Measurements from ENCODE around the gene GREM2. TPM values are rescaled to one million over a fixed set of nuclear protein-coding genes. Genes with fewer than 3 reads are reported as not detected.
A peak's percentile ranks its signal among the peaks of the same experiment; 100 is the strongest.

Gene GREM2
- total RNA-seq, 2 donors from 2014 or later = 7.8 to 10.9 TPM

- H3K9me3 Mint-ChIP-seq = no peaks in the 10 kb centered on the region
- no peak overlapping the region for H3K9ac ChIP-seq (ENCODE audit: extremely low read depth, low read length, poor library complexity, severe bottlenecking)
- peaks cover 32% of the 10 kb centered on the region for H3K36me3 ChIP-seq (ENCODE audit: control insufficient read depth, insufficient read depth, low read length)
- H3K36me3 Mint-ChIP-seq (ENCODE audit: low read depth) = peaks cover 12% of the 10 kb centered on the region
- 95 to 98% methylated on average over 4 to 7 of the region's 7 CpGs for WGBS, 2 experiments (ENCODE audit: insufficient coverage in 1 of 2, insufficient read length in 1 of 2)
- H3K4me1 ChIP-seq (ENCODE audit: control insufficient read depth, insufficient read depth, low read length) = no peaks in the 10 kb centered on the region
- H3K27me3 ChIP-seq (ENCODE audit: control insufficient read depth, insufficient read depth, low read length, poor library complexity, severe bottlenecking) = no peaks in the 10 kb centered on the region
- H3K9me3 ChIP-seq (ENCODE audit: control insufficient read depth, low read length) = peaks cover 6% of the 10 kb centered on the region
- no peaks in the 10 kb centered on the region for H3K27me3 Mint-ChIP-seq (ENCODE audit: insufficient read depth)
- peak overlapping the region; percentile 8 for H3K27ac Mint-ChIP-seq
- H3K4me1 Mint-ChIP-seq = peaks cover 10% of the 10 kb centered on the region
- no peak for DNase-seq
- no peak for TF ChIP-seq CTCF (conservative IDR thresholded peaks at IDR 0.05)
- H3K4me3 ChIP-seq (ENCODE audit: low read length) = no peak overlapping the region
- H3K4me3 Mint-ChIP-seq = no peak overlapping the region
- H3K27ac ChIP-seq (ENCODE audit: low read depth, low read length) = no peak overlapping the region
Observed at GRCh38 chr1:240496356-240496755, 115.6 kb downstream of the GREM2 start.

GRCh38 chr1:240495601-240496000, 116.4 kb downstream of the GREM2 start:
- Histone ChIP-seq H3K4me3 (ENCODE audit: low read length) (no peak overlapping the region), H3K9ac (ENCODE audit: extremely low read depth, low read length, poor library complexity, severe bottlenecking) (no peak overlapping the region), H3K36me3 (ENCODE audit: control insufficient read depth, insufficient read depth, low read length) (peaks cover 31% of the 10 kb centered on the region), H3K9me3 (ENCODE audit: control insufficient read depth, low read length) (peaks cover 2% of the 10 kb centered on the region), H3K4me1 (ENCODE audit: control insufficient read depth, insufficient read depth, low read length) (no peaks in the 10 kb centered on the region), H3K27ac (ENCODE audit: low read depth, low read length) (no peak overlapping the region), H3K27me3 (ENCODE audit: control insufficient read depth, insufficient read depth, low read length, poor library complexity, severe bottlenecking) (no peaks in the 10 kb centered on the region)
- no peak overlapping the region for H3K4me3 Mint-ChIP-seq
- no peak overlapping the region for H3K27ac Mint-ChIP-seq
- TF ChIP-seq CTCF (conservative IDR thresholded peaks at IDR 0.05) = no peak
- 92 to 100% methylated on average over 1 to 4 of the region's 4 CpGs for WGBS, 2 experiments (ENCODE audit: insufficient coverage in 1 of 2, insufficient read length in 1 of 2)
- H3K27me3 Mint-ChIP-seq (ENCODE audit: insufficient read depth) = no peaks in the 10 kb centered on the region
- DNase-seq = no peak
- peaks cover 16% of the 10 kb centered on the region for H3K36me3 Mint-ChIP-seq (ENCODE audit: low read depth)
- H3K9me3 Mint-ChIP-seq = no peaks in the 10 kb centered on the region
- peaks cover 18% of the 10 kb centered on the region for H3K4me1 Mint-ChIP-seq

- 94 to 99% methylated on average over 18 to 52 of the region's 52 CpGs for WGBS, 2 experiments (ENCODE audit: insufficient coverage in 1 of 2, insufficient read length in 1 of 2)
- DNase-seq = peak; percentile 93
Observed at GRCh38 chr1:240492832-240493440, 119.0 kb downstream of the GREM2 start.

More at GRCh38 chr1:240492832-240493440, 119.0 kb downstream of the GREM2 start:
- Histone ChIP-seq H3K4me1 (ENCODE audit: control insufficient read depth, insufficient read depth, low read length) (no peaks in the 10 kb centered on the region), H3K36me3 (ENCODE audit: control insufficient read depth, insufficient read depth, low read length) (peaks cover 37% of the 10 kb centered on the region), H3K27me3 (ENCODE audit: control insufficient read depth, insufficient read depth, low read length, poor library complexity, severe bottlenecking) (no peaks in the 10 kb centered on the region), H3K4me3 (ENCODE audit: low read length) (no peak overlapping the region), H3K9me3 (ENCODE audit: control insufficient read depth, low read length) (no peaks in the 10 kb centered on the region), H3K9ac (ENCODE audit: extremely low read depth, low read length, poor library complexity, severe bottlenecking) (no peak overlapping the region), H3K27ac (ENCODE audit: low read depth, low read length) (no peak overlapping the region)
- Mint-ChIP-seq H3K27me3 (ENCODE audit: insufficient read depth) (no peaks in the 10 kb centered on the region), H3K4me3 (peak overlapping the region; percentile 62), H3K27ac (peak overlapping the region; percentile 78), H3K36me3 (ENCODE audit: low read depth) (peaks cover 16% of the 10 kb centered on the region), H3K4me1 (peaks cover 9% of the 10 kb centered on the region), H3K9me3 (no peaks in the 10 kb centered on the region)
- TF ChIP-seq CTCF (conservative IDR thresholded peaks at IDR 0.05) = peak; percentile 81
